ENCODE data around the gene BEND2. TPM values are rescaled to one million over a fixed set of nuclear protein-coding genes. Genes with fewer than 3 reads are reported as not detected.

BEND2 gene
- total and polyA plus RNA-seq, 10 of the 15 experiments (the other 5 are each of a cell fraction or from before 2014, with no cell fraction given) = not detected

GRCh38 chrX:18203631-18204030 lies 17.1 kb downstream of the BEND2 start:
- intact Hi-C loops (cut with micrococcal nuclease; ENCODE audit: unreplicated experiment) (loop anchor here (10.0 kb wide), 1 partner anchor 259 kb away; no protein-coding TSS in a partner anchor), in situ Hi-C loops (cut with MboI) (no loop called here)
- DNase-seq (ENCODE audit: low read depth, low spot score) (no peak), FAIRE-seq (no peak), ATAC-seq (no peak)
- Histone ChIP-seq H3K9me3 (replicated peaks; ENCODE audit: control insufficient read depth, insufficient read depth, low read length) (no peaks in the 10 kb centered on the region), H3K4me3 (no peak overlapping the region), H3K4me2 (ENCODE audit: control insufficient read depth, insufficient read depth) (no peak overlapping the region), H4K20me1 (ENCODE audit: control insufficient read depth, insufficient read depth) (no peaks in the 10 kb centered on the region), H3K27ac (ENCODE audit: control insufficient read depth, insufficient read depth) (no peak overlapping the region), H3K79me2 (ENCODE audit: control insufficient read depth, insufficient read depth, low read length) (no peaks in the 10 kb centered on the region), H2AFZ (ENCODE audit: control insufficient read depth, low read depth, low read length) (no peak overlapping the region), H3K4me1 (ENCODE audit: control insufficient read depth, insufficient read depth, low read length) (no peaks in the 10 kb centered on the region), H3K36me3 (ENCODE audit: control insufficient read depth in 2 of 2, insufficient read depth in 2 of 2, low read length in 1 of 2) (no peaks in the 10 kb centered on the region), H3K27me3 (replicated peaks in 1 of 2; ENCODE audit: control insufficient read depth in 2 of 2, insufficient read depth in 2 of 2, low read length in 1 of 2) (no peaks in the 10 kb centered on the region), H3K9ac (ENCODE audit: control insufficient read depth, insufficient read depth, low read length) (no peak overlapping the region)
- TF ChIP-seq SP1 (IDR thresholded peaks at IDR 0.05; ENCODE audit: low read depth, low read length) = no peak
- TF ChIP-seq BHLHE40 (IDR thresholded peaks at IDR 0.05; ENCODE audit: borderline replicate concordance in 1 of 2, low read depth in 2 of 2, low read length in 1 of 2) = no peak
- no peak for TF ChIP-seq MYC (IDR thresholded peaks at IDR 0.05; ENCODE audit: insufficient read depth, insufficient read length, insufficient replicate concordance, low read length, severe bottlenecking)
- TF ChIP-seq ZNF384 (IDR thresholded peaks at IDR 0.05; ENCODE audit: borderline replicate concordance, low read depth, low read length) = no peak
- no peak for TF ChIP-seq STAT1 (conservative IDR thresholded peaks at IDR 0.05)
- TF ChIP-seq POLR2A (IDR thresholded peaks at IDR 0.05; ENCODE audit: low read depth, low read length) = no peak
- TF ChIP-seq ASH2L (IDR thresholded peaks at IDR 0.05; ENCODE audit: borderline replicate concordance, low read depth) = no peak
- no peak for TF ChIP-seq E2F8 (IDR thresholded peaks at IDR 0.05; ENCODE audit: low read depth, partially characterized antibody)
- no peak for TF ChIP-seq SIX5 (IDR thresholded peaks at IDR 0.05; ENCODE audit: low read depth, low read length, severe bottlenecking)
- no peak for TF ChIP-seq RUNX3 (IDR thresholded peaks at IDR 0.05; ENCODE audit: low read length)
- TF ChIP-seq PML (IDR thresholded peaks at IDR 0.05; ENCODE audit: low read length) = no peak
- TF ChIP-seq TCF3 (IDR thresholded peaks at IDR 0.05; ENCODE audit: borderline replicate concordance, insufficient read depth, low read depth, low read length) = no peak
- no peak for TF ChIP-seq CREM (IDR thresholded peaks at IDR 0.05; ENCODE audit: low read depth)
- no peak for TF ChIP-seq MEF2A (IDR thresholded peaks at IDR 0.05; ENCODE audit: insufficient read depth, low read depth, low read length)
- TF ChIP-seq TAF1 (IDR thresholded peaks at IDR 0.05; ENCODE audit: borderline replicate concordance, low read depth, low read length) = no peak
- TF ChIP-seq, protein P1, sequence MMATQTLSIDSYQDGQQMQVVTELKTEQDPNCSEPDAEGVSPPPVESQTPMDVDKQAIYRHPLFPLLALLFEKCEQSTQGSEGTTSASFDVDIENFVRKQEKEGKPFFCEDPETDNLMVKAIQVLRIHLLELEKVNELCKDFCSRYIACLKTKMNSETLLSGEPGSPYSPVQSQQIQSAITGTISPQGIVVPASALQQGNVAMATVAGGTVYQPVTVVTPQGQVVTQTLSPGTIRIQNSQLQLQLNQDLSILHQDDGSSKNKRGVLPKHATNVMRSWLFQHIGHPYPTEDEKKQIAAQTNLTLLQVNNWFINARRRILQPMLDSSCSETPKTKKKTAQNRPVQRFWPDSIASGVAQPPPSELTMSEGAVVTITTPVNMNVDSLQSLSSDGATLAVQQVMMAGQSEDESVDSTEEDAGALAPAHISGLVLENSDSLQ (IDR thresholded peaks at IDR 0.05) = no peak
- ChIA-PET POLR2A (no interaction called here), CTCF (no interaction called here), SMC1A (ENCODE audit: uncharacterized antibody, unreplicated experiment) (interaction anchor here (0.6 kb wide), 1 partner anchor 24 kb away, joined by 3 read pairs; no protein-coding TSS in a partner anchor), RAD21 (ENCODE audit: unreplicated experiment) (no interaction called here)
- no TSS peak for BruUV-seq (replicated peaks)
- 49% methylated on average over 5 of the region's 5 CpGs for WGBS (ENCODE audit: insufficient coverage, insufficient replicate concordance, low lambda C conversion rate, missing lambda C conversion rate)

Measured in GM12878 (cell line).